HEK293 (cell line): ENCODE measurements around the gene TRAK1.

ENCODE experiments used
- BCL11A ChIP-seq: fragments of 450-650 bp; formaldehyde crosslinking; IDR thresholded peaks from 2 replicates; pipeline ENCODE4 v1.5.1; 2016; ENCODE audit warnings: low read depth, missing biosample characterization, missing genetic modification characterization
- CTCF ChIP-seq: fragments of 450-650 bp; formaldehyde crosslinking; IDR thresholded peaks from 2 replicates; pipeline ENCODE4 v1.5.1; 2016; ENCODE audit warnings: missing biosample characterization, missing genetic modification characterization
- ELK4 ChIP-seq: IDR thresholded peaks from 2 replicates; pipeline ENCODE4 v1.6.1; 2011; ENCODE audit warnings: mild to moderate bottlenecking, low read depth, low read length, borderline replicate concordance
- REST ChIP-seq: fragments of 450-650 bp; formaldehyde crosslinking; IDR thresholded peaks from 2 replicates; pipeline ENCODE4 v1.5.1; 2016; ENCODE audit warnings: missing biosample characterization, missing genetic modification characterization
- SP2 ChIP-seq: fragments of 450-650 bp; formaldehyde crosslinking; IDR thresholded peaks from 2 replicates; pipeline ENCODE4 v1.5.1; 2016; ENCODE audit warnings: missing biosample characterization, missing genetic modification characterization
- ZBTB1 ChIP-seq: fragments of 450-650 bp; formaldehyde crosslinking; IDR thresholded peaks from 2 replicates; pipeline ENCODE4 v1.5.1; 2016; ENCODE audit warnings: missing biosample characterization, missing genetic modification characterization
- ZBTB11 ChIP-seq: fragments of 450-650 bp; formaldehyde crosslinking; conservative IDR thresholded peaks from 2 replicates; pipeline ENCODE4 v1.5.1; 2016; ENCODE audit warnings: low read depth, missing biosample characterization, missing genetic modification characterization
- ZNF140 ChIP-seq: fragments of 450-650 bp; formaldehyde crosslinking; IDR thresholded peaks from 2 replicates; pipeline ENCODE4 v1.5.1; 2016; ENCODE audit warnings: missing biosample characterization, missing genetic modification characterization
- ZNF302 ChIP-seq: fragments of 450-650 bp; formaldehyde crosslinking; IDR thresholded peaks from 2 replicates; pipeline ENCODE4 v1.5.1; 2016; ENCODE audit warnings: missing biosample characterization, missing genetic modification characterization, low read depth
- ZNF777 ChIP-seq: fragments of 450-650 bp; formaldehyde crosslinking; IDR thresholded peaks from 2 replicates; pipeline ENCODE4 v1.5.1; 2017; ENCODE audit warnings: missing biosample characterization, missing genetic modification characterization, borderline replicate concordance

GRCh38 chr3:42235532-42235931, 144.4 kb downstream of the TRAK1 start:
- TF ChIP-seq CTCF (tag by site-specific recombination) (no peak), ZNF140 (tag by site-specific recombination) (no peak), ELK4 (no peak), SP2 (no peak), ZBTB1 (tag by site-specific recombination) (no peak), REST (tag by site-specific recombination) (no peak), ZNF777 (tag by site-specific recombination) (no peak), ZNF302 (tag by site-specific recombination) (no peak), ZBTB11 (tag by site-specific recombination) (no peak), BCL11A (no peak)
